Measurements from ENCODE around the gene SIRT2. TPM values are rescaled to one million over a fixed set of nuclear protein-coding genes. Genes with fewer than 3 reads are reported as not detected.

Gene SIRT2
- total RNA-seq, 1 donor from 2014 or later = 38.0 TPM

DNA sequence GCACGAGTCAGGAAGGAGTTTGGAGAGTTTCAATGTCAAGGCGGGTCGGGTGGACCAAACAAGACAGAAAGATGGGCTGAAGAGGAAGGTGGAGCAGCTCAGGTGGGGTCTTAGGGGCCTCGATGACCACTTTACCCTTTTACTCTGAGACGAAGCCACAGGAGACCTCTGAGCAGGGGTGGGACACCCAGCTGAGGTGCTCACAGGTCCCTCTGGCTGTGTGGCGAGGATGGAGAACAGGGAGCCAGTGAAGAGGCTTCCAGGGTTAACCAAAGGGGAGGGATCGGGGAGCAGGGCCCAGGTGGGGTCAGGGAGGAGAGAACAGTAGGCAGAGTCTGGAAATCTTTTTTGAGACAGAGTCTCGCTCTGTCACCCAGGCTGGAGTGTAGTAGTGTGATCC, 14.5 kb upstream of the SIRT2 start:
- H3K36me3 Mint-ChIP-seq (ENCODE audit: insufficient read depth) = peaks cover 2% of the 10 kb centered on the region
- no peak overlapping the region for H3K4me3 Mint-ChIP-seq (ENCODE audit: low read depth)
- peaks cover 3% of the 10 kb centered on the region for H3K27me3 Mint-ChIP-seq
- TF ChIP-seq, protein P1, sequence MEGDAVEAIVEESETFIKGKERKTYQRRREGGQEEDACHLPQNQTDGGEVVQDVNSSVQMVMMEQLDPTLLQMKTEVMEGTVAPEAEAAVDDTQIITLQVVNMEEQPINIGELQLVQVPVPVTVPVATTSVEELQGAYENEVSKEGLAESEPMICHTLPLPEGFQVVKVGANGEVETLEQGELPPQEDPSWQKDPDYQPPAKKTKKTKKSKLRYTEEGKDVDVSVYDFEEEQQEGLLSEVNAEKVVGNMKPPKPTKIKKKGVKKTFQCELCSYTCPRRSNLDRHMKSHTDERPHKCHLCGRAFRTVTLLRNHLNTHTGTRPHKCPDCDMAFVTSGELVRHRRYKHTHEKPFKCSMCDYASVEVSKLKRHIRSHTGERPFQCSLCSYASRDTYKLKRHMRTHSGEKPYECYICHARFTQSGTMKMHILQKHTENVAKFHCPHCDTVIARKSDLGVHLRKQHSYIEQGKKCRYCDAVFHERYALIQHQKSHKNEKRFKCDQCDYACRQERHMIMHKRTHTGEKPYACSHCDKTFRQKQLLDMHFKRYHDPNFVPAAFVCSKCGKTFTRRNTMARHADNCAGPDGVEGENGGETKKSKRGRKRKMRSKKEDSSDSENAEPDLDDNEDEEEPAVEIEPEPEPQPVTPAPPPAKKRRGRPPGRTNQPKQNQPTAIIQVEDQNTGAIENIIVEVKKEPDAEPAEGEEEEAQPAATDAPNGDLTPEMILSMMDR (IDR thresholded peaks at IDR 0.05; ENCODE audit: unreplicated experiment) = no peak
- H3K27ac Mint-ChIP-seq = no peak overlapping the region
- no peaks in the 10 kb centered on the region for H3K4me1 Mint-ChIP-seq (ENCODE audit: low read depth)
- H3K9me3 Mint-ChIP-seq (ENCODE audit: low read depth) = no peaks in the 10 kb centered on the region
- no peak for DNase-seq (ENCODE audit: low spot score, unreplicated experiment)

DNA sequence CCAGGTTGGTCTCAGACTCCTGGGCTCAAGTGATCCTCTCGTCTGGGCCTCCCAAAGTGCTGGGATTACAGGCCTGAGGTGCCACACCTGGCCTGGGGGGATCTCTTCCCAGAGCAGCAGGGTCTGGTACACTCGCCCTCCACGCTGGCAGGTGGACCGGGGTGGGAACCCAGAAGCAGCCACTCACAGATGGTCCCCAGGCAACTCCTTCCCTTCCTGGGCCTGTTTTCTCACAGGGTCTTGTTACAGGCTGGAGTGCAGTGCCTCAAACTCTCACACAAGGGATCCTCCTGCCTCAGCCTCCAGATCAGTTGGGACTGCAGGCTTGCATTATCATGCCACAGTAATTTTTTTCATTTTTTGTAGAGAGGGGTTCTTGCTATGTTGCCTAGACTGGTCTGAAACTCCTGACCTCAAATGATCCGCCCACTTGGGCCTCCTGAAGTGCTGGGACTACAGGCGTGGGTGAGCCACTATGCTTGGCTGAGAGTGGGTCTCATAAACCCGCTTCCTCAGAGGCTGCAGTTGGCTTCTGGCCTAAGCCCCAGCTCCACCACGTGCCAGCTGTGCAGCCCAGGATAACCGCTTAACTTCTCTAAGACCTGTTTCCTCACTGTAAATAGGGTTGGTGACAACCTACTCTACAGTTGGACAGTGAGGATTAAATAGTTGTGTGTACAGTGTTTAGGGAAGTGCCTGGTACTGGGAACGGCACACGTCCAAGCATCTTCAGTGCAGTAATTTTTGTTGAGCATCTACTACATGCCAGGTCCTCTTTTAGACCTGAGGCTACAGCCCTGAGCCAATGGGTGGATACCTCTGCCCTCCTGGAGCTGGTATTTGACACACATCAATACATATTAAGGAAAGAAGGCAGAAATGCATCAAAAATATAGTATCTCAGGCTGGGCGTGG, 13.4 kb upstream of the SIRT2 start:
- no peaks in the 10 kb centered on the region for H3K4me1 Mint-ChIP-seq (ENCODE audit: low read depth)
- H3K4me3 Mint-ChIP-seq (ENCODE audit: low read depth) = no peak overlapping the region
- peaks cover 4% of the 10 kb centered on the region for H3K36me3 Mint-ChIP-seq (ENCODE audit: insufficient read depth)
- no peaks in the 10 kb centered on the region for H3K9me3 Mint-ChIP-seq (ENCODE audit: low read depth)
- H3K27me3 Mint-ChIP-seq = peaks cover 3% of the 10 kb centered on the region
- H3K27ac Mint-ChIP-seq = no peak overlapping the region
- DNase-seq (ENCODE audit: low spot score, unreplicated experiment) = no peak
- TF ChIP-seq, protein P1 (IDR thresholded peaks at IDR 0.05; ENCODE audit: unreplicated experiment) = no peak

DNA sequence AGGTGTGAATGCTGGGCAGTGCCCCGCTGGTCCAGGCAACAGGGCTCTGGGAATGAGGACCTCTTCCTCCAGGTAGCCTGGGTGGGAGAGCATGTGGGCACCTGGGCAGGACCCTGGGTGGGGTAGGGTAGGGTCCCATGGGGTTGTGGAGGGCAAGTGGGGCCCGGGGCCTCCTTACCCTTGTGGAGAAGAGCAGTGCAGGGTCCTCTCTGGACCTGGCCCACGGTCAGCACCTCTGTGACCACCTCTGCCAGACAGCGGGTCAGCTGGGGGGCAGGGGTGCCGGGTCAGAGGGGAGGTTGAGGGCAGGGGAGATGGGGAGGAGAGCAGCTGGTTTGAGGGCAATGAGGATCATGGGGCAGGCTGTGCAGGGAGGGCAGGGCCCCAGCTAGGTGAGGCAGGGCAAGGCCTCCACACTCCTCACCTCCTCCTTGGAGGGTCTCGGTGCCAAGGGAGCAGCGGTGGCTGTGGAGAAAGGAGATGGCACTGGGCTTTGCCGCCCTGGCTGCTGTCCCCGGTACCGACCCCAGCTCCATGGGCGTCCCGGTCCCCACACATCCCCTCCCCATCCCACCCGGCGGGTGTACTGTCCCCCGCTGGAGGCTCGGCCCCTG, 12.1 kb upstream of the SIRT2 start:
- no peak for DNase-seq (ENCODE audit: low spot score, unreplicated experiment)
- TF ChIP-seq, protein P1 (IDR thresholded peaks at IDR 0.05; ENCODE audit: unreplicated experiment) = no peak
- Mint-ChIP-seq H3K9me3 (ENCODE audit: low read depth) (no peaks in the 10 kb centered on the region), H3K27me3 (peaks cover 3% of the 10 kb centered on the region), H3K27ac (no peak overlapping the region), H3K4me3 (ENCODE audit: low read depth) (no peak overlapping the region), H3K4me1 (ENCODE audit: low read depth) (no peaks in the 10 kb centered on the region), H3K36me3 (ENCODE audit: insufficient read depth) (peaks cover 9% of the 10 kb centered on the region)

DNA sequence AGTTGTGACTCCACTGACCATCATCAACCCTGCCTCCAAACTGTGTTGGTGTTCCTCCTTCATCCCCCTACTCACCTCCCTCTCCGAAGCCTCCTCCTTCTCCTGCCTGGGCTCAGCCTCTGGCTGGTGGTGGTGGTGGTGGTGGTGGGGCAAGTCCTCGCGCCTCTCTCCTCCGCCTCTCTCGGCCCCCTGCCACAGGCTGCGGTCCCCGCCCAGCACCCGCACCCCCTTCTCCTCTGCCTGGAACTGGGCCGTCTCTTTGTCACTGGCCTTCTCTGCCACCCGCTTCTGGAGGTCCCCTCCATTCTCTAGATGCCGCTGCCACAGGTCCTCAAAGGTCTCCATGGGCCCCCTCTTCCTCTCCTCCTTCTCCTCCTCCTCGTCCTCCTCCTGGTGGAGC, 11.1 kb upstream of the SIRT2 start:
- no peak for DNase-seq (ENCODE audit: low spot score, unreplicated experiment)
- Mint-ChIP-seq H3K4me3 (ENCODE audit: low read depth) (no peak overlapping the region), H3K27ac (no peak overlapping the region), H3K27me3 (peaks cover 3% of the 10 kb centered on the region), H3K4me1 (ENCODE audit: low read depth) (no peaks in the 10 kb centered on the region), H3K36me3 (ENCODE audit: insufficient read depth) (peaks cover 9% of the 10 kb centered on the region), H3K9me3 (ENCODE audit: low read depth) (no peaks in the 10 kb centered on the region)
- TF ChIP-seq, protein P1 (IDR thresholded peaks at IDR 0.05; ENCODE audit: unreplicated experiment) = no peak

DNA sequence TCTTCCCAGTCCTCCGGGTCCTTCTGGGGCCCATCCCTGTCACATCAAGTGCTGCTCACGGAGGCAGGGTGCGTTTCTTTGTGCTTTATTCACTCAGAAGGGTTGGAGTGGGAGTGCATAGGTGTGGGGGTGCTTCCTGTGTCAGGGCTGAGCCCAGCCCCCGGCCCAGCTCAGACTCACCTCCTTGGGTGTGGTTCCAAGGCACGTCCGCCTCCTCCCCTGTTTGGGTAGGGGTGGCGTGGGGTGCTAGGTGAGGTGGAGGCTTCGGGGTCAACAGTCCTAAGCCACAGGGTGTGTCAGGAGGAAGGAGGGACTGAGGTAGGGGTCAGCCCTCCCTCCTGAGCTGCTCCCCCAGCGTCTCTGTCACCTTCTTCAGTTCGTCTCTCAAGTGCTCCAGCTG, 9.5 kb upstream of the SIRT2 start:
- no peak for DNase-seq (ENCODE audit: low spot score, unreplicated experiment)
- H3K36me3 Mint-ChIP-seq (ENCODE audit: insufficient read depth) = peaks cover 11% of the 10 kb centered on the region
- no peak overlapping the region for H3K4me3 Mint-ChIP-seq (ENCODE audit: low read depth)
- H3K9me3 Mint-ChIP-seq (ENCODE audit: low read depth) = no peaks in the 10 kb centered on the region
- H3K4me1 Mint-ChIP-seq (ENCODE audit: low read depth) = no peaks in the 10 kb centered on the region
- TF ChIP-seq, protein P1 (IDR thresholded peaks at IDR 0.05; ENCODE audit: unreplicated experiment) = no peak
- H3K27me3 Mint-ChIP-seq = peaks cover 3% of the 10 kb centered on the region
- no peak overlapping the region for H3K27ac Mint-ChIP-seq
